IMR-90 (cell line): ENCODE measurements around the gene PKHD1.

Source experiments
- CEBPB ChIP-seq: IDR thresholded peaks from 2 replicates; pipeline ENCODE4 v1.6.1; 2012; ENCODE audit warnings: low read depth, low read length, improper control_type of control experiment
- FOS ChIP-seq: fragments of 150-350 bp; IDR thresholded peaks from 2 replicates; pipeline ENCODE4 v1.6.1; 2016; ENCODE audit warnings: low read depth, low read length
- MXI1 ChIP-seq: IDR thresholded peaks from 2 replicates; pipeline ENCODE4 v1.6.1; 2012; ENCODE audit warnings: low read depth, mild to moderate bottlenecking, low read length, moderate library complexity, borderline replicate concordance
- POLR2A ChIP-seq: IDR thresholded peaks from 2 replicates; pipeline ENCODE4 v1.6.1; 2012; ENCODE audit warnings: mild to moderate bottlenecking, low read depth, low read length
- RFX5 ChIP-seq: IDR thresholded peaks from 2 replicates; pipeline ENCODE4 v1.8.0; 2012; ENCODE audit warnings: low read depth, mild to moderate bottlenecking, low read length, moderate library complexity
- TF ChIP-seq, protein P1 (sequence below): conservative IDR thresholded peaks from 2 replicates; pipeline ENCODE4 v1.5.1; 2012; ENCODE audit warnings: mild to moderate bottlenecking, low read depth, low read length, improper control_type of control experiment

DNA sequence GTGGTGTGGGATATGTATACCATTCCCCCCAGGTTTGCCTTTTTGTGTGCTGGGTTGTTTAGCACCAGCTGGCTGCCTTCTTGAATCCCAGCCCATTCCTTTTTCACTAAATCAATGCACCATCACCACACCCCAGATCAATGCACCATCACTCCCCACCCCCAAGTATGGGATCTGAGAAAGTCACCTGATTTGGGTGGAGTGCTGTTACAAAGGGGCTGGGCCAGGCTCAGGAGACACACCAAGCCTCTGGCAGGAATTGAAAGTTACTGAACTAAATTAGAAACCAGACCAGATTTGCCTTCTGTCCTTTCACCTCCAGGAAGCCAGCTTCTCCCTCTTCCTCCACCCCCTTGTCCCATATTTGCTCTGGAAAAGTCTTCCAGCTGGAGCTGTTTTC is 19.6 kb upstream of the PKHD1 start:
- TF ChIP-seq MXI1 (no peak), POLR2A (no peak), RFX5 (no peak), CEBPB (no peak), FOS (no peak)
- TF ChIP-seq, protein P1, sequence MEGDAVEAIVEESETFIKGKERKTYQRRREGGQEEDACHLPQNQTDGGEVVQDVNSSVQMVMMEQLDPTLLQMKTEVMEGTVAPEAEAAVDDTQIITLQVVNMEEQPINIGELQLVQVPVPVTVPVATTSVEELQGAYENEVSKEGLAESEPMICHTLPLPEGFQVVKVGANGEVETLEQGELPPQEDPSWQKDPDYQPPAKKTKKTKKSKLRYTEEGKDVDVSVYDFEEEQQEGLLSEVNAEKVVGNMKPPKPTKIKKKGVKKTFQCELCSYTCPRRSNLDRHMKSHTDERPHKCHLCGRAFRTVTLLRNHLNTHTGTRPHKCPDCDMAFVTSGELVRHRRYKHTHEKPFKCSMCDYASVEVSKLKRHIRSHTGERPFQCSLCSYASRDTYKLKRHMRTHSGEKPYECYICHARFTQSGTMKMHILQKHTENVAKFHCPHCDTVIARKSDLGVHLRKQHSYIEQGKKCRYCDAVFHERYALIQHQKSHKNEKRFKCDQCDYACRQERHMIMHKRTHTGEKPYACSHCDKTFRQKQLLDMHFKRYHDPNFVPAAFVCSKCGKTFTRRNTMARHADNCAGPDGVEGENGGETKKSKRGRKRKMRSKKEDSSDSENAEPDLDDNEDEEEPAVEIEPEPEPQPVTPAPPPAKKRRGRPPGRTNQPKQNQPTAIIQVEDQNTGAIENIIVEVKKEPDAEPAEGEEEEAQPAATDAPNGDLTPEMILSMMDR, result no peak
